Measurements from ENCODE around the gene SHKBP1.

DNA sequence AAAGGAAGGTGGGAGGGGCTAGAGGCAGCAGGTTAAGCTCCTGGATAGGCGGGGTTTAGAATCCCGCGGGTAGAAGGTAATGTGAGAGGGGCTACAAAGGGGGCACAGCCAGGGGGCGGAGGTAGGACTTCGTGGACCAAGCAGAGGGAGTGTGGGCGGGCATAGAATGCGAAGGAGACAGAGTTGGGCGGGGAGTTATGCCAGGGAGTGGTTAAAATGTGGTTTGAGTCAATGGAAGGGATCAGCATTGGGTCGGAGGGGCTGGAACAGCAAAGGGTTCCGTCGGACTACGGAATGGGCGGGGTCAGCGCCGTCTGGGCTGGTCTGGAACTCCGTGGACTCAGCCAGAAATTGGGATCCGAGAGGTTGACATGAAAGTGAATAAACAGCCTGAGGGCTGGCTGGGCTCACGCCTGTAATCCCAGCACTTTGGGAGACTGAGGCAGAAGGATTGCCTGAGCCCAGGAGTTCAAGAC, 27.5 kb downstream of the SHKBP1 start:
- TF ChIP-seq, protein P1, sequence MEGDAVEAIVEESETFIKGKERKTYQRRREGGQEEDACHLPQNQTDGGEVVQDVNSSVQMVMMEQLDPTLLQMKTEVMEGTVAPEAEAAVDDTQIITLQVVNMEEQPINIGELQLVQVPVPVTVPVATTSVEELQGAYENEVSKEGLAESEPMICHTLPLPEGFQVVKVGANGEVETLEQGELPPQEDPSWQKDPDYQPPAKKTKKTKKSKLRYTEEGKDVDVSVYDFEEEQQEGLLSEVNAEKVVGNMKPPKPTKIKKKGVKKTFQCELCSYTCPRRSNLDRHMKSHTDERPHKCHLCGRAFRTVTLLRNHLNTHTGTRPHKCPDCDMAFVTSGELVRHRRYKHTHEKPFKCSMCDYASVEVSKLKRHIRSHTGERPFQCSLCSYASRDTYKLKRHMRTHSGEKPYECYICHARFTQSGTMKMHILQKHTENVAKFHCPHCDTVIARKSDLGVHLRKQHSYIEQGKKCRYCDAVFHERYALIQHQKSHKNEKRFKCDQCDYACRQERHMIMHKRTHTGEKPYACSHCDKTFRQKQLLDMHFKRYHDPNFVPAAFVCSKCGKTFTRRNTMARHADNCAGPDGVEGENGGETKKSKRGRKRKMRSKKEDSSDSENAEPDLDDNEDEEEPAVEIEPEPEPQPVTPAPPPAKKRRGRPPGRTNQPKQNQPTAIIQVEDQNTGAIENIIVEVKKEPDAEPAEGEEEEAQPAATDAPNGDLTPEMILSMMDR (conservative IDR thresholded peaks at IDR 0.05; ENCODE audit: low read length) = no peak
- no peak for TF ChIP-seq EZH2phosphoT487 (IDR thresholded peaks at IDR 0.05; ENCODE audit: borderline replicate concordance, low read depth, low read length)
